HCT116 (cell line): Measurements from ENCODE around the gene ATCAY. TPM values are rescaled to one million over a fixed set of nuclear protein-coding genes. Genes with fewer than 3 reads are reported as not detected.
A peak's percentile ranks its signal among the peaks of the same experiment; 100 is the strongest.

Experiments used
- ATAC-seq: fragments of 200-7000 bp; cut with Tn5 transposase; 2 replicates; pipeline ENCODE4 v1.9.1; 2020; ENCODE audit warnings: mild to moderate bottlenecking, moderate library complexity
- BruUV-seq: library from RNA; stranded (reverse); fragments of 400-500 nt; replicated peaks from 2 replicates; lab custom pipeline; 2021; lab: Mats Ljungman, UMichigan
- CTCF ChIA-PET: fragments of 300-600 bp; sonication (Branson Sonifier 250); formaldehyde crosslinking; loops from one replicate; lab custom pipeline; 2021; ENCODE audit warnings: antibody characterized with exemption; lab: Charles Lee
- POLR2A ChIA-PET: fragments of 300-600, 350-600 bp; sonication (Branson Sonifier 250); formaldehyde crosslinking; loops from one replicate; lab custom pipeline; 2021; ENCODE audit warnings: antibody characterized with exemption; lab: Charles Lee
- RAD21 ChIA-PET, 2 experiments: fragments of 300-600 bp; sonication (Branson Sonifier 250); formaldehyde crosslinking; loops; one replicate each; lab custom pipeline; 2023; ENCODE audit warnings: low total read pairs in 2 of 2; ENCODE audit not compliant: uncharacterized antibody in 2 of 2, unreplicated experiment in 2 of 2, low non-redundant PET in 1 of 2; lab: Charles Lee
- DNase-seq: peaks from one replicate; pipeline ENCODE4 v3.0.0-alpha.2; 2010; ENCODE audit warnings: low read depth, low spot score
- H2AFZ ChIP-seq: fragments of 200-600 bp; shearing (Covaris generic), sonication (generic); 2 replicates; pipeline ENCODE4 v1.6.1; 2017; ENCODE audit warnings: low read depth, mixed run types, mixed read lengths, antibody characterized with exemption, low read length; ENCODE audit not compliant: poor library complexity, severe bottlenecking
- H3K27ac ChIP-seq: 2 replicates; pipeline ENCODE4 v1.5.1; 2012; ENCODE audit warnings: low read depth, low read length
- H3K27me3 ChIP-seq: fragments of 200-600 bp; sonication (generic); 2 replicates; pipeline ENCODE4 v1.6.1; 2016; ENCODE audit warnings: mixed run types, low read length, mixed read lengths; ENCODE audit not compliant: insufficient read depth
- H3K36me3 ChIP-seq, 2 experiments: fragments of 200-500 bp in 1 of 2; fragments of 200-600 bp in 1 of 2; sonication (Bioruptor generic) in 1 of 2; sonication (generic) in 1 of 2; 2 replicates each; pipeline versions ENCODE4 v1.5.1 to v1.6.1; 2014 to 2016; ENCODE audit warnings: low read length in 2 of 2, inconsistent platforms in 1 of 2, mixed read lengths in 1 of 2, mixed run types in 1 of 2; ENCODE audit not compliant: insufficient read depth in 2 of 2, control insufficient read depth in 1 of 2
- H3K4me1 ChIP-seq, 2 experiments: fragments of 200-600 bp in 1 of 2; sonication (generic) in 1 of 2; 2 replicates each; pipeline versions ENCODE4 v1.5.1 to v1.6.1; 2012 to 2017; ENCODE audit warnings: low read length in 2 of 2, inconsistent platforms in 1 of 2, mild to moderate bottlenecking in 1 of 2, mixed read lengths in 1 of 2, mixed run types in 1 of 2, moderate library complexity in 1 of 2; ENCODE audit not compliant: insufficient read depth in 2 of 2, control insufficient read depth in 1 of 2
- H3K4me2 ChIP-seq: fragments of 200-600 bp; sonication (generic); 2 replicates; pipeline ENCODE4 v1.6.1; 2017; ENCODE audit warnings: mixed run types, low read length, mixed read lengths
- H3K4me3 ChIP-seq, 2 experiments: fragments of 200-600 bp in 1 of 2; sonication (generic) in 1 of 2; replicated peaks in 1 of 2; 2 replicates each; pipeline ENCODE4 v1.5.1; 2011 to 2016; ENCODE audit warnings: low read length in 2 of 2, control low read depth in 1 of 2, low read depth in 1 of 2, mild to moderate bottlenecking in 1 of 2, mixed read lengths in 1 of 2, mixed run types in 1 of 2
- H3K79me2 ChIP-seq: fragments of 200-600 bp; sonication (generic); 2 replicates; pipeline ENCODE4 v1.6.1; 2017; ENCODE audit warnings: mild to moderate bottlenecking, mixed run types, low read length, moderate library complexity, mixed read lengths; ENCODE audit not compliant: insufficient read depth
- H3K9ac ChIP-seq: fragments of 200-600 bp; sonication (generic); 2 replicates; pipeline ENCODE4 v1.6.1; 2016; ENCODE audit warnings: low read length, mixed read lengths
- H3K9me2 ChIP-seq: fragments of 200-600 bp; sonication (generic), shearing (Covaris generic); 2 replicates; pipeline ENCODE4 v1.6.1; 2017; ENCODE audit warnings: mixed run types, mild to moderate bottlenecking, moderate library complexity; ENCODE audit not compliant: insufficient read depth
- H3K9me3 ChIP-seq, 2 experiments: fragments of 200-500 bp in 1 of 2; fragments of 200-600 bp in 1 of 2; sonication (Bioruptor generic) in 1 of 2; sonication (generic) in 1 of 2; 2 replicates each; pipeline ENCODE4 v1.6.1; 2014 to 2017; ENCODE audit warnings: low read length in 2 of 2, mixed read lengths in 2 of 2, inconsistent platforms in 1 of 2, low read depth in 1 of 2, mild to moderate bottlenecking in 1 of 2, mixed run types in 1 of 2, moderate library complexity in 1 of 2; ENCODE audit not compliant: control insufficient read depth in 1 of 2, insufficient read depth in 1 of 2
- H4K20me1 ChIP-seq: fragments of 200-600 bp; sonication (generic), shearing (Covaris generic); 2 replicates; pipeline ENCODE4 v1.6.1; 2017; ENCODE audit warnings: mixed run types, mild to moderate bottlenecking, moderate library complexity; ENCODE audit not compliant: insufficient read depth
- ELF1 ChIP-seq: IDR thresholded peaks from 2 replicates; pipeline ENCODE4 v1.6.1; 2012; ENCODE audit warnings: low read depth, borderline replicate concordance
- EZH2 ChIP-seq: fragments of 200-600 bp; sonication (generic); IDR thresholded peaks from 2 replicates; pipeline ENCODE4 v1.6.1; 2017; ENCODE audit warnings: antibody characterized with exemption, mixed run types
- FOSL1 ChIP-seq: IDR thresholded peaks from 2 replicates; pipeline ENCODE4 v1.6.1; 2012; ENCODE audit warnings: low read depth
- JUND ChIP-seq: IDR thresholded peaks from 2 replicates; pipeline ENCODE4 v1.6.1; 2012
- MAX ChIP-seq: IDR thresholded peaks from 2 replicates; pipeline ENCODE4 v1.6.1; 2012
- POLR2A ChIP-seq: IDR thresholded peaks from 2 replicates; pipeline ENCODE4 v1.7.0; 2011; ENCODE audit warnings: borderline replicate concordance; ENCODE audit not compliant: insufficient read depth, insufficient read length; ENCODE audit errors: extremely low read depth
- POLR2AphosphoS5 ChIP-seq: IDR thresholded peaks from 2 replicates; pipeline ENCODE4 v1.6.1; 2011; ENCODE audit warnings: mild to moderate bottlenecking, low read depth, low read length, moderate library complexity
- REST ChIP-seq: IDR thresholded peaks from 2 replicates; pipeline ENCODE4 v1.6.1; 2012; ENCODE audit warnings: low read depth
- SP1 ChIP-seq: IDR thresholded peaks from 2 replicates; pipeline ENCODE4 v1.6.1; 2012; ENCODE audit warnings: low read depth
- SRF ChIP-seq: IDR thresholded peaks from 2 replicates; pipeline ENCODE4 v1.6.1; 2012; ENCODE audit warnings: low read depth
- ZFX ChIP-seq: fragments of 450-650 bp; IDR thresholded peaks from 2 replicates; pipeline ENCODE4 v1.6.1; 2017
- ZNF274 ChIP-seq: fragments of 200-500 bp; sonication (Bioruptor generic); IDR thresholded peaks from 2 replicates; pipeline ENCODE4 v1.6.1; 2014; ENCODE audit warnings: mild to moderate bottlenecking, low read depth, low read length, inconsistent platforms
- intact Hi-C: fragments of 100-400 bp; cut with micrococcal nuclease; formaldehyde crosslinking; loops from 2 replicates; pipeline ENCODE4 v1.10.0; 2022
- total RNA-seq: library from RNA; stranded (reverse); gene quantifications from one replicate; pipeline ENCODE4 v1.2.1, GENCODE V29; 2021; ENCODE audit not compliant: unreplicated experiment
- TF ChIP-seq, protein P1 (sequence below): IDR thresholded peaks from 2 replicates; pipeline ENCODE4 v1.6.1; 2012

Gene ATCAY
- total RNA-seq, 1 experiment from 2014 or later = not detected

GRCh38 chr19:3968556-3969434, 88.3 kb downstream of the ATCAY start:
- RAD21 ChIA-PET = no interaction called here
- Histone ChIP-seq H3K4me3 (peak overlapping the region; percentile 82 to 96; a peak in 3 of 4 replicates), H3K9me2 (no peaks in the 10 kb centered on the region), H2AFZ (no peak overlapping the region), H3K27me3 (no peaks in the 10 kb centered on the region), H3K79me2 (peaks cover 54% of the 10 kb centered on the region), H3K36me3 (peaks cover 9 to 24% of the 10 kb centered on the region in 2 experiments; a peak in 2 of 4 replicates), H3K9ac (peak overlapping the region; percentile 99), H3K27ac (peak overlapping the region; percentile 76), H3K4me1 (peaks cover 15 to 30% of the 10 kb centered on the region in 2 experiments), H3K4me2 (peak overlapping the region; percentile 83), H4K20me1 (no peaks in the 10 kb centered on the region), H3K9me3 (no peaks in the 10 kb centered on the region)
- BruUV-seq = no TSS peak
- TF ChIP-seq ELF1 = no peak
- TF ChIP-seq, protein P1, sequence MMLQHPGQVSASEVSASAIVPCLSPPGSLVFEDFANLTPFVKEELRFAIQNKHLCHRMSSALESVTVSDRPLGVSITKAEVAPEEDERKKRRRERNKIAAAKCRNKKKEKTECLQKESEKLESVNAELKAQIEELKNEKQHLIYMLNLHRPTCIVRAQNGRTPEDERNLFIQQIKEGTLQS = no peak; the same call in 1 of the 2 replicates
- no peak for TF ChIP-seq ZFX
- peak; percentile 98 for TF ChIP-seq SRF
- no peak for TF ChIP-seq EZH2
- TF ChIP-seq POLR2AphosphoS5 = no peak
- TF ChIP-seq REST = no peak
- no peak for TF ChIP-seq ZNF274
- TF ChIP-seq JUND = peak; percentile 76
- TF ChIP-seq POLR2A = no peak
- peak; percentile 62; the same call in 1 of the 2 replicates for TF ChIP-seq FOSL1
- TF ChIP-seq MAX = 0 out of 2 replicates have a peak, but pooled peaks have one; percentile 21
- peak; percentile 6; the same call in 1 of the 2 replicates for TF ChIP-seq SP1
- CTCF ChIA-PET = interaction anchor here (0.7 to 1.4 kb wide), 8 partner anchors 16 to 411 kb away, joined by 3 to 11 read pairs (median 3); partner anchors contain the start of gene EEF2
- intact Hi-C loops = no loop called here
- DNase-seq (peak; percentile 85), ATAC-seq (peak; percentile 59)
- POLR2A ChIA-PET = interaction anchor here (0.6 to 5.4 kb wide), 7 partner anchors 11 to 117 kb away, joined by 3 to 60 read pairs (median 5); partner anchors contain the start of gene EEF2
